ENCODE measurements around the gene CD226.

CD226 gene

DNA sequence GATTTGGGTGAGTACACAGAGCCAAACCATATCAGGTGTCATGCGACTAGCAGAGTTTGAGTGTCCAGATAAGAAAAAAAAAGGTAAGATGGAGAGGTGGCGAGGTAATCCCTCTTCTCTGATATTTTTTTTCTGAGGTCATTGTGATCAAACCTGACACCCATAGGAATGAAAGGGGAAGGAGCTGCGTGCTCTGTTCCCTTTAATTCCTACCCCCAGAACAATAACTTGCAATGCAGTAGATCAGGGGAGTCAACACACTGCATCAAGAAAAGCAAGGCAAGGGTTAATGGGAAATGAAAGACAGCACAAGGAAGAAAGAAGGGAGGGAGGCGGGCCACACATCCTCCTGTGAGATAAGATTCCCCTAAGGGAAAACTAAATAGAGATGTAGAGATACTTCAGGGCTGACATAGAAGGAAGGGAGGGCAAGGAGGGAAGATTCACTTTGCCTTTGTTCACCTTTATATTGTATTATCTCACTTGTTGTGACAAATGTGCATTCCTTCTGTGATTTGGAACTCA lies 132.8 kb downstream of the CD226 start:
- Histone ChIP-seq H3K4me1 (ENCODE audit: control insufficient read depth, insufficient read depth, low read length, unreplicated experiment) (no peaks in the 10 kb centered on the region), H3K36me3 (ENCODE audit: insufficient read depth, low read length) (no peaks in the 10 kb centered on the region), H3K79me2 (ENCODE audit: control insufficient read depth, insufficient read depth, low read length, unreplicated experiment) (no peaks in the 10 kb centered on the region), H3K27me3 (ENCODE audit: insufficient read depth, low read length) (no peaks in the 10 kb centered on the region), H2AFZ (ENCODE audit: low read length, unreplicated experiment) (no peak overlapping the region), H3K27ac (ENCODE audit: low read depth, low read length) (no peak overlapping the region), H3K4me3 (ENCODE audit: low read depth, low read length) (no peak overlapping the region)

DNA sequence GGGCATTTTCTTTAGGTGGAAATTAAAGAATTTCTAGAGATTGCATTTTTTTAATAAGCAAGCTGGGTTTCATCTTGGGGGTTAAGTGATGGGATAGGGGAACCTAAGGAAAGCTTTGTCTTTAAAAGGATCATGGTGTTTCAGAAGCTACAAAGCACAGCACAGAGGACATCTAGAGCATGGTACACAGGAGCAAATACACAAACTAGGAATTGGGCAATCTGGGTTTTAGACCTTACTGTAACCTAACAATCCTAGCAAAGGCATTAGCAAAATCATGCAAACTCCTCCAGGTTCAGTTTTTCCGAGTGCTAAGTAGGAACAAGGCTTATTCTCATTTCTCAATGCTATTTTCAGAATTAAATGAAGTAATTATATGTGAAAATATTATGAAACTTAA lies 134.1 kb downstream of the CD226 start:
- no peaks in the 10 kb centered on the region for H3K79me2 ChIP-seq (ENCODE audit: control insufficient read depth, insufficient read depth, low read length, unreplicated experiment)
- no peak overlapping the region for H3K4me3 ChIP-seq (ENCODE audit: low read depth, low read length)
- H3K4me1 ChIP-seq (ENCODE audit: control insufficient read depth, insufficient read depth, low read length, unreplicated experiment), result no peaks in the 10 kb centered on the region
- H3K27me3 ChIP-seq (ENCODE audit: insufficient read depth, low read length), result no peaks in the 10 kb centered on the region
- no peak overlapping the region for H2AFZ ChIP-seq (ENCODE audit: low read length, unreplicated experiment)
- H3K36me3 ChIP-seq (ENCODE audit: insufficient read depth, low read length), result no peaks in the 10 kb centered on the region
- H3K27ac ChIP-seq (ENCODE audit: low read depth, low read length), result no peak overlapping the region

DNA sequence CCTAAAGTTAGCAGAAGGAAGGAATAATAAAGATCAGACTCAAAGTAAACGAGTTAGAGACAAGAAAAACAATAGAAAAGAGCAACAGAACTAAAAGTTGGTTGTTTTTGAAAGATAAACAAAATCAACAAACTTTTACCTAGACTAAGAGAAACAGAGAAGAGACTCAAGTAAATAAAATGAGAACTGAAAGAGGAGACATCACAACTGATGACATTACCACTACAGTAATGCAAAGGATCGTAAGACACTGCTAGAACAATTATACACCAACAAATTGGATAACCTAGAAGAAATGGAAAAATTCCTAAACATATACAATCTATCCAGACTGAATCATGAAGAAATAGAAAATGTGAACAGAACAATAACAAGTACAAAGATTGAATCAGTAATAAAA lies 139.3 kb downstream of the CD226 start:
- no peaks in the 10 kb centered on the region for H3K4me1 ChIP-seq (ENCODE audit: control insufficient read depth, insufficient read depth, low read length, unreplicated experiment)
- H3K79me2 ChIP-seq (ENCODE audit: control insufficient read depth, insufficient read depth, low read length, unreplicated experiment), result no peaks in the 10 kb centered on the region
- no peak overlapping the region for H2AFZ ChIP-seq (ENCODE audit: low read length, unreplicated experiment)
- H3K27me3 ChIP-seq (ENCODE audit: insufficient read depth, low read length), result no peaks in the 10 kb centered on the region
- no peak overlapping the region for H3K4me3 ChIP-seq (ENCODE audit: low read depth, low read length)
- no peak overlapping the region for H3K27ac ChIP-seq (ENCODE audit: low read depth, low read length)
- H3K36me3 ChIP-seq (ENCODE audit: insufficient read depth, low read length), result no peaks in the 10 kb centered on the region

DNA sequence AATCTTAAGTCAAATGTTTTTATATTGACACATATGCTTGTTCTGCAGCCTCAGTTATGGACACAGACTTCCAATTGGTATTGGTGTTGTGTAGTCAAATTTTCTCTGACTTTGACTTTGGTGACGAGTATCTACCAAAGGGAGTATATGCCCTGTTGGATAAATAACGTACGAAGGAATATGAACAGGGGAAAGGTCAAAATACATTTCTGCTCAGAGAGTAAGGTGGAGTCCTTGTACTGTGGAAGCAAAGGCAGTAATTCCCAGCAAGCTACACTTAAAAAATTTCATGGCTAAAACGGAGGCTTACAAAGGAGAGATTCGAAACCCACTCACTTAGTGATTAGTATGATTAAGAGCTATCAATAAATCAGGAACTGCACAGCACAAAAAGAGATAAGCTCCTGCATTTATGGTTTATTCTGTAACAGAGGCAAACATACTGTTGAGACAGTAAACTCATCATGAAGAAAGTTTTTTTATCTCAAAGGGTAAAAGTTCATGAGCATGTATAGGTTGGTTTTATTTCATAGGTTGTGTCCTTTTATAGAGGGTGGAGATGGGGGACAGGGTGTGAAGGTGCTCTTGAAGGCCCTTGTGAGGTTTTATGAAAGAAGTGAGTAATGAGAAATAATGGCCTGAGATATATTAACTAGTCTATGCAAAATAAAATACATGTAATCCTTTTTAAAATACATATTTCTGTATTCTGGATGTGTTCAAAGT lies 142.7 kb downstream of the CD226 start:
- Histone ChIP-seq H3K79me2 (ENCODE audit: control insufficient read depth, insufficient read depth, low read length, unreplicated experiment) (no peaks in the 10 kb centered on the region), H2AFZ (ENCODE audit: low read length, unreplicated experiment) (no peak overlapping the region), H3K4me1 (ENCODE audit: control insufficient read depth, insufficient read depth, low read length, unreplicated experiment) (no peaks in the 10 kb centered on the region), H3K27ac (ENCODE audit: low read depth, low read length) (no peak overlapping the region), H3K36me3 (ENCODE audit: insufficient read depth, low read length) (no peaks in the 10 kb centered on the region), H3K27me3 (ENCODE audit: insufficient read depth, low read length) (no peaks in the 10 kb centered on the region), H3K4me3 (ENCODE audit: low read depth, low read length) (no peak overlapping the region)

Data from ACC112 (cell line).